HT1080 (cell line): Measurements from ENCODE around the gene FN1. TPM values are rescaled to one million over a fixed set of nuclear protein-coding genes. Genes with fewer than 3 reads are reported as not detected.
"Not testable (repeated sequence)": the region's sequence is repeated elsewhere in the genome, so short reads cannot be mapped to it uniquely, and the experiment has no call there.

Experiments
- DNase-seq: peaks from one replicate; pipeline ENCODE4 v3.0.0-alpha.2; 2015; ENCODE audit warnings: low read depth
- total RNA-seq: library from RNA; depleted of rRNA; stranded (reverse); fragments of >200 nt; shearing (Covaris generic); gene quantifications from 2 replicates; pipeline ENCODE4 v1.2.3, GENCODE V29; 2014; rRNA removed

The FN1 gene
- total RNA-seq, 1 experiment from 2014 or later: 228 TPM

DNA sequence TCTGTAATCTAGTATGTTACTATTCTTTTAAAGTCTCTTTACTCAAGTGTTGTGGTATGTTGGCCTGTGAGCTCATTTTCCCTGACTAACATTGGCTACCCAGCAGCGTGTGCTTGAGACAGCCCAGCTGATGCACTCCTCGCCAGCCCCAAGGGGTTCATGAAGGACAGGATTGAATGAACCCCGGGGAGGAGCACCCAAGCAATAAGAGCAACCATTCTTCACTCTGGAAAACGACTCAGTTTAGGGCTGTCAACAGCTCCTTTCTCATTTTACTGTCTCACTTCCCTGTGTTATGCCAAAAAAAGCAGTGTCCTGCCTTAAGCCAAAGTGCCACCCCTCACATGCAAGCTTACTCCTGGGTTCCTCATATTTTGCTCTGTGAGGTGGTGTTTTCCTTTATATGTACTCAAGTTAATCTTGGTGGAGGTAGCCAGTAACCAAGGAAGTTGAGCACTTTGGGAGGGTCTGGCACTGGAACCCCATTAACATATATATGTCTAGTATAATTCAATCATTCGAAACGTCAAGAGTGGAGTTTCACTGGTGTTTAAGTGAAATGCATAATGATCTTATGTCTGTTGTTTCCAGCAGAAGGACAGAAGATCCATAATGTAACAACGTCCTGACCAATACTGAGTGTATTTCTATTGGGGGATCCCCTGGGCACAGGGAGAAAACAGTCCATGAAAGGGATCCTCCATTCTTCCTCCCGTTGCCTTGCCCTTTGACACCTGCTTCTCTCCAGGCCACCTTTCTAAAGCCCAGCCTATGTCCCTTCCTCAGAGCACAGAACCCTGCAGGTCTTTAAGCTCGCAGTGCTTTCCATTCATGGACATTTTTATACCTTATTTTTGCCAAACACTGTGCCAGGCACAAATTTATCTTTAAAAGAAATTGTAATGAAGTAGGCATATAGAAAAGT, 80.8 kb downstream of the FN1 start:
- DNase-seq: no peak

- no peak for DNase-seq
These were observed 83.3 kb downstream of the FN1 start for GRCh38 chr2:215352602-215353001.

DNA sequence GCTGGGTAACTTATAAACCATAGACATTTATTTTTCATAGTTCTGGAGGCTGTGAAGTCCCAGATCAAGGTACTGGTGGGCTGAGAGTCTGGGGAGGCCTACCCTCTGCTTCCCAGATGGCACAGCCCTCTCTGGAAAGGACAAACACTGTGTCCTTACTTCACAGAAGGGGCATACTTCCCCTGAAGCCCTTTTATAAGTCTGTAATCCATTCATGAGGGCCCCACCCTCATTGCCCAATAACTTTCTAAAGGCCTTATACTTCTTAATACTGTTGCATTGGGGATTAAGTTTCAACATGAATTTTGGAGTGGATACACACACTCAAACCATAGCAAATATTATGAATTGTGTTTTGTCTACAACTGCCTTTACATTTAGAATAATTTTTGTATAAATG, 88.0 kb downstream of the FN1 start:
- DNase-seq: no peak

DNA sequence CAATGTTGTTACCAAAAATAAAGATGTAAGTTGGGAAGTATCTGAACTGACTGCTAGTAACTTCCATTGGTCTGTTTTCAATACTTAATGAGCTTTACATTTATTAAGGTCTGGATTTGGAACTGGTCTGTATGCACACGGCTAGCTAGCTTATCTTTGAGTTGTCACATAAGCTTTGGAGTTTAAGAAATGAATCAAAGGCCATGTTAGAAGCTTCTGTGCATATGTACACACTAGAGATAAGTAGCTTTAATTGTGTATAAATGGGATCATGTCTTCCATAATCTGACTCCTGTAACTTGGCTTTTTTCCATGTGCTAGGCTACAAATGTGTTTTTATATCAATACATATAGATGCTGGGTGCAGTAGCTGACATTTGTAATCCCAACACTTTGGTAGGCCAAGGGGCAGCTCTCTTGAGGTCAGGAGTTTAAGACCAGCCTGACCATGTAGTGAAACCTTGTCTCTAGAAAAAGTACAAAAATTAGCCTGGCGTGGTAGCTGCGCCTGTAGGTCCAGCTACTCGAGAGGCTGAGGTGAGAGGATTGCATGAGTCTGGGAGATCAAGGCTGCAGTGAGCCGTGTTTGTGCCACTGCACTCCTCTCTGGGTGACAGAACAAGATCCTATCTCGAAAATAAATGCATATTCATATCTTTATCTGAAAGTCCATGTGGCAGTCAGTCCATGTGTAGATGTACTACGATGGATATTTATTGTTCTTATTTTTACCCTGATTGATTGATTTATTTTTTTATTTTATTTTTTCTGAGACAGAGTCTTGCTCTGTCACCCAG, 96.8 kb downstream of the FN1 start:
- DNase-seq: no peak

DNA sequence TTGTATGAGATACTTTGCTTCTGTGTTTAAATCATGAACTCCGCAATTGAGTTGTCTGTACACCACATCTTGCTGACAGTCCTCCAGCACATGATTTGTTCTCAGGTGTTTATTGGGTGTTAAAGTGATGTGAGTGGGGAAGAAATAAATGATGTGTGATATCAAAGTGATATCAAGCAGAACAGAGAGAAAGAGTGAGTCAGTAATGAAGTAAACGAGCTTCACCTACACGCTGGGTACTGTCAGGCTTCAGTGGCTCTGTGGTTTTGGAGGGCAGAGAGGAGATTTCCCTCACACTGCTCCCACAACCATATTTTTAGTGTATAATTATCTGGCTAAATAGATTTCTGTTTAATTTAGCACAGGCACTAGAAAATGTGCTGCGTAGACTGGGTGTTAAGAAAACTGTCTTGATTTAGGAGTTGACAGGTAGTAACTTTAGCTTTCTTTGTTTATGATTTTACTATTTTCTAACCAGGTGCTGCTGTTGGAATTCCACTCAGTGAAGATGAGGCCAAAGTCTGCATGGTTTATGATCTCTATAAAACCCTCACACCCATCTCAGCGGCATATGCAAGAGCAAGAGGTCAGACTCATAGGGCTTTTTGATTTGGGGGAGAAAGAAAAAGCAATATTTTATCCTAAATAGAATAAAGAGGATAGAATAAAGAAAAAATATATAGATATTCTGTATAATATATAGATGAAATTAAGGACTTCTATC, 102.8 kb downstream of the FN1 start:
- DNase-seq: no peak

DNA sequence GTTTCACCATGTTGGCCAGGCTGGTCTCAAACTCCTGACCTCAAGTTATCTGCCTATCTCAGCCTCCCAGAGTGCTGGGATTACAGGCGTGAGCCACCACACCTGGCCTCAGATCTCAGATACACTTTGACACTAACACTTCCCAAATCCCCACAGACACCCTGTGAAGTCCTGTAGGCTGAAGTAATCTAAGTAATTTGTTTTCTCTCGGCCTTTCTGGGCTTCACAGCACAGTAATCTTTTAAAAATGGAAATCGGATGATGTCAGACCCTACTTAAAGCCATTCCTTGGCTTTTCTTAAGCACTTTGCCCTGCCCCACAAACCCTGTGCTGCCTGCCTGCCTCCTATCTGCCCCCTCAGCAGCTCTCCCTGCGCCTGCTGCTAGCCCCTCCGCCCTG, 107.8 kb downstream of the FN1 start:
- DNase-seq: no peak

- no peak for DNase-seq
These were observed 111.1 kb downstream of the FN1 start for GRCh38 chr2:215324811-215325210.

DNA sequence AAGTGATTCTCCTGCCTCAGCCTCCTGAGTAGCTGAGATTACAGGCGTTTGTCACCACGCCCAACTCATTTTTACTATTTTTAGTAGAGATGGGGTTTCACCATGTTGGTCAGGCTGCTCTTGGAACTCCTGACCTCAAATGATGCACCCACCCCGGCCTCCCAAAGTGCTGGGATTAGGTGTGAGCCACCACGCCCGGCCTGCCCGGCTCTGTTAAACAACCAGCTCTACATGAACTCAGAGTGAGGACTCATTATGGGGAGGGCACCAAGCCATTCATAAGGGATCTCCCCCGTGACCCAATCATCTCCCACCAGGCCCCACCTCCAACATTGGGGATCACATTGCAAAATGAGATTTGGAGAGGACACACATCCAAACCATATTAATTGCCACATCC, 115.2 kb downstream of the FN1 start:
- no peak for DNase-seq

GRCh38 chr2:215320102-215320501, 115.8 kb downstream of the FN1 start:
- no peak for DNase-seq

- DNase-seq: no peak
These were observed 116.4 kb downstream of the FN1 start for GRCh38 chr2:215319500-215319899.

GRCh38 chr2:215316336-215316735, 119.5 kb downstream of the FN1 start:
- no peak for DNase-seq

DNA sequence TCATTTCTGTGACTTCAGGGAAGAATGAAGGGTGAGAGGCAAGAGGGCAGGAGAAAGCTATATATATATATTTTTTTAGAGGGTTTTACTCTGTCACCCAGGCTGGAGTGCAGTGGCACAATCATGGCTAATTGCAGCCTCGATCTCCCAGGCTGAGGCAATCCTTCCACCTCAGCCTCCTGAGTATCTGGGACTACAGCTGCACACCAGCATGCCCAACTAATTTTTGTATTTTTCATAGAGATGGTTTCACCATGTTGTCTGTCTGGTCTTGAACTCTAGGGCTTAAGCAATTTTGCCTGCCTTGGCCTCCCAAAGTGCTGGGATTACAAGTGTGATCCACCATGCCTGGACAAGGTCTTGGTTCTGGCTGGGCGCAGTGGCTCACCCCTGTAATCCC, 120.6 kb downstream of the FN1 start:
- no peak for DNase-seq

GRCh38 chr2:215314896-215315295, 121.0 kb downstream of the FN1 start:
- no peak for DNase-seq

- no peak for DNase-seq
These were observed 122.6 kb downstream of the FN1 start for GRCh38 chr2:215313255-215313613.

GRCh38 chr2:215311625-215312396, 124.1 kb downstream of the FN1 start, which contains the start of gene ATIC:
TSS of gene ATIC (plus strand) at chr2:215312059. CDS start at chr2:215312143, 84 bp downstream.
- DNase-seq: peak; percentile 97

- DNase-seq: not testable (repeated sequence)
These were observed 124.6 kb downstream of the FN1 start for GRCh38 chr2:215311259-215311624.

Other genes with a start within 250 kb of the FN1 start
- 25.2 and 28.9 TPM in 2 replicates for gene ATIC, start 124.0 kb downstream of the FN1 start, total RNA-seq